ENCODE data around the gene LGALS13. TPM values are rescaled to one million over a fixed set of nuclear protein-coding genes. Genes with fewer than 3 reads are reported as not detected.
A peak's percentile ranks its signal among the peaks of the same experiment; 100 is the strongest.

The LGALS13 gene
- total RNA-seq, 1 experiment from 2014 or later: not detected

DNA sequence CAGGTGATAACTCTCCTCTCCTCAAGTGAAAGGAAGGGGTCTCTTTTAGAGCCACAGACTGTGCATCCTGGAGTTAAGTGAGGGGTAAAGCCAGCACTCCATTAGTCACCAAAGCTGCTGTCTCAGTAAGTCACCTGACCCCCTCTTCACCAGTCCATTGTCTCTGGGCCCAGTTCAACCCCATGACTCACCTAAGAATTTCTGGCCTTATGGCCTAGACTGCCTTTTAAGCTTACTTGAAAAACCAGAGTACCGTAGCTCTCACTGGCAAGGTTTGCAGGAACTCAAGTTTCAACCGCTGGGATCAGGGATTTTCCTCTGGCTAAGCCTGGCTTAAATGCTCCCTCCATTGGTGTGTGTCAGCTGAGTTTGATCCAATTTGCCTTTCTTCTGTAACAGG is 38.9 kb upstream of the LGALS13 start:
- WGBS (ENCODE audit: extremely low coverage, insufficient read length, low lambda C conversion rate): no CpG with 5 or more reads among the region's 2 CpGs
- H2BK12ac ChIP-seq (ENCODE audit: insufficient read length, low read depth, low read length): no peak overlapping the region
- no peak overlapping the region for H2BK5ac ChIP-seq (ENCODE audit: insufficient read length, low read length)
- Mint-ChIP-seq H3K9me3 (no peaks in the 10 kb centered on the region), H3K27me3 (ENCODE audit: low read depth) (peaks cover 12% of the 10 kb centered on the region), H3K4me1 (peaks cover 0 to 3% of the 10 kb centered on the region in 2 experiments; a peak in 1 of 4 replicates), H3K27ac (no peak overlapping the region; a peak in 1 of 7 replicates), H3K4me3 (no peak overlapping the region), H3K36me3 (ENCODE audit: insufficient read depth in 1 of 3, low read depth in 3 of 3) (no peaks in the 10 kb centered on the region)
- no peak overlapping the region for H3K14ac ChIP-seq (ENCODE audit: insufficient read depth, low read length)
- no peak overlapping the region for H3K18ac ChIP-seq (ENCODE audit: insufficient read length, low read depth, low read length)
- H2AFZ ChIP-seq (ENCODE audit: low read length): no peak overlapping the region
- H2BK15ac ChIP-seq (ENCODE audit: low read depth, low read length): no peak overlapping the region
- TF ChIP-seq, protein P1, sequence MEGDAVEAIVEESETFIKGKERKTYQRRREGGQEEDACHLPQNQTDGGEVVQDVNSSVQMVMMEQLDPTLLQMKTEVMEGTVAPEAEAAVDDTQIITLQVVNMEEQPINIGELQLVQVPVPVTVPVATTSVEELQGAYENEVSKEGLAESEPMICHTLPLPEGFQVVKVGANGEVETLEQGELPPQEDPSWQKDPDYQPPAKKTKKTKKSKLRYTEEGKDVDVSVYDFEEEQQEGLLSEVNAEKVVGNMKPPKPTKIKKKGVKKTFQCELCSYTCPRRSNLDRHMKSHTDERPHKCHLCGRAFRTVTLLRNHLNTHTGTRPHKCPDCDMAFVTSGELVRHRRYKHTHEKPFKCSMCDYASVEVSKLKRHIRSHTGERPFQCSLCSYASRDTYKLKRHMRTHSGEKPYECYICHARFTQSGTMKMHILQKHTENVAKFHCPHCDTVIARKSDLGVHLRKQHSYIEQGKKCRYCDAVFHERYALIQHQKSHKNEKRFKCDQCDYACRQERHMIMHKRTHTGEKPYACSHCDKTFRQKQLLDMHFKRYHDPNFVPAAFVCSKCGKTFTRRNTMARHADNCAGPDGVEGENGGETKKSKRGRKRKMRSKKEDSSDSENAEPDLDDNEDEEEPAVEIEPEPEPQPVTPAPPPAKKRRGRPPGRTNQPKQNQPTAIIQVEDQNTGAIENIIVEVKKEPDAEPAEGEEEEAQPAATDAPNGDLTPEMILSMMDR (conservative IDR thresholded peaks at IDR 0.05): no peak
- H3K9me3 ChIP-seq (ENCODE audit: control insufficient read depth, low read depth, low read length): no peaks in the 10 kb centered on the region
- no peak overlapping the region for H4K5ac ChIP-seq (ENCODE audit: insufficient read length, low read depth, low read length)
- no peaks in the 10 kb centered on the region for H4K20me1 ChIP-seq (ENCODE audit: control insufficient read depth, insufficient read depth, insufficient read length)
- no peaks in the 10 kb centered on the region for H3K23me2 ChIP-seq (ENCODE audit: insufficient read length, low read depth, low read length, poor library complexity, severe bottlenecking)
- H2BK120ac ChIP-seq (ENCODE audit: low read depth, low read length, poor library complexity, severe bottlenecking): no peak overlapping the region
- no peaks in the 10 kb centered on the region for H3K79me2 ChIP-seq (ENCODE audit: insufficient read depth, low read length)
- H4K91ac ChIP-seq (ENCODE audit: insufficient read length, low read depth, low read length): peak overlapping the region; percentile 37
- no peak overlapping the region for H2AK5ac ChIP-seq (ENCODE audit: insufficient read length, low read length)
- no peaks in the 10 kb centered on the region for H3K79me1 ChIP-seq (ENCODE audit: insufficient read depth, low read depth, low read length, poor library complexity, severe bottlenecking)
- no peak overlapping the region for H3K4me2 ChIP-seq (ENCODE audit: insufficient read depth, insufficient read length, low read length)
- no peak overlapping the region for H3K9ac ChIP-seq (ENCODE audit: extremely low read depth, insufficient read length, low read length)
- H3K27me3 ChIP-seq (ENCODE audit: insufficient read depth, low read length): 0 out of 2 replicates have a peak, but pooled peaks cover 2% of the 10 kb centered on the region
- no peak for DNase-seq
- no peak overlapping the region for H3K56ac ChIP-seq (ENCODE audit: insufficient read length, low read depth, low read length)
- H3K4ac ChIP-seq (ENCODE audit: low read depth, low read length): no peak overlapping the region
- H2BK20ac ChIP-seq (ENCODE audit: low read depth, low read length, poor library complexity, severe bottlenecking): no peak overlapping the region
- H3K23ac ChIP-seq (ENCODE audit: insufficient read length, low read depth, low read length): no peak overlapping the region
- H3K27ac ChIP-seq (ENCODE audit: insufficient read length, low read depth, low read length): no peak overlapping the region
- H3T11ph ChIP-seq (ENCODE audit: low read length): no peak overlapping the region
- H3K4me1 ChIP-seq (ENCODE audit: insufficient read depth, low read length): no peaks in the 10 kb centered on the region
- H4K8ac ChIP-seq (replicated peaks; ENCODE audit: insufficient read length, low read depth, low read length): no peak overlapping the region
